DOHH2 (cell line): ENCODE measurements around the gene TTC7B.

Experiments
- H3F3A ChIP-seq: fragments of 200-600 bp; sonication (generic), shearing (Covaris generic); 2 replicates; pipeline ENCODE4 v1.6.0; 2016; ENCODE audit warnings: antibody characterized with exemption, mild to moderate bottlenecking; ENCODE audit not compliant: control insufficient read depth, insufficient read depth
- H3K27ac ChIP-seq: fragments of 200-600 bp; sonication (generic); 2 replicates; pipeline ENCODE4 v1.5.1; 2014; ENCODE audit warnings: low read depth, mild to moderate bottlenecking, low read length, moderate library complexity
- H3K27me3 ChIP-seq: fragments of 200-600 bp; sonication (generic); 2 replicates; pipeline ENCODE4 v1.6.1; 2014; ENCODE audit warnings: mild to moderate bottlenecking, low read length, mixed read lengths; ENCODE audit not compliant: control insufficient read depth
- H3K36me3 ChIP-seq: fragments of 200-600 bp; sonication (generic); 2 replicates; pipeline ENCODE4 v1.6.1; 2014; ENCODE audit warnings: mild to moderate bottlenecking, low read length, moderate library complexity, mixed read lengths; ENCODE audit not compliant: control insufficient read depth
- H3K4me1 ChIP-seq: fragments of 200-600 bp; sonication (generic); 2 replicates; pipeline ENCODE4 v1.6.1; 2014; ENCODE audit warnings: mild to moderate bottlenecking, low read length, mixed read lengths; ENCODE audit not compliant: control insufficient read depth
- H3K4me2 ChIP-seq: fragments of 200-600 bp; sonication (generic); 2 replicates; pipeline ENCODE4 v1.6.0; 2014; ENCODE audit warnings: mild to moderate bottlenecking, low read length, moderate library complexity
- H3K4me3 ChIP-seq: fragments of 200-600 bp; sonication (generic); 2 replicates; pipeline ENCODE4 v1.5.1; 2014; ENCODE audit warnings: mild to moderate bottlenecking, low read length, mixed read lengths
- H3K79me2 ChIP-seq: fragments of 200-600 bp; sonication (generic); 2 replicates; pipeline ENCODE4 v1.6.1; 2014; ENCODE audit warnings: mild to moderate bottlenecking, low read length, mixed read lengths; ENCODE audit not compliant: control insufficient read depth
- H3K9me2 ChIP-seq: fragments of 200-600 bp; sonication (generic); replicated peaks from 2 replicates; pipeline ENCODE4 v1.6.1; 2014; ENCODE audit warnings: mild to moderate bottlenecking, low read length, mixed read lengths; ENCODE audit not compliant: control insufficient read depth
- H3K9me3 ChIP-seq: fragments of 200-600 bp; sonication (generic); 2 replicates; pipeline ENCODE4 v1.6.1; 2014; ENCODE audit warnings: antibody characterized with exemption, low read length, mixed read lengths; ENCODE audit not compliant: control insufficient read depth, insufficient read depth
- H4K20me1 ChIP-seq: fragments of 200-600 bp; sonication (generic); 2 replicates; pipeline ENCODE4 v1.6.0; 2014; ENCODE audit warnings: low read depth, mild to moderate bottlenecking, antibody characterized with exemption, low read length, moderate library complexity; ENCODE audit not compliant: control insufficient read depth, insufficient read depth
- CTCF ChIP-seq: fragments of 200-600 bp; sonication (generic); IDR thresholded peaks from one replicate; pipeline ENCODE4 v1.5.1; 2014; ENCODE audit warnings: antibody characterized with exemption, mild to moderate bottlenecking, low read depth, low read length; ENCODE audit not compliant: poor library complexity, severe bottlenecking
- EZH2phosphoT487 ChIP-seq: fragments of 200-600 bp; sonication (generic); IDR thresholded peaks from 2 replicates; pipeline ENCODE4 v1.6.1; 2017; ENCODE audit warnings: borderline replicate concordance, mild to moderate bottlenecking, antibody characterized with exemption, low read length, moderate library complexity, mixed read lengths

TTC7B gene

GRCh38 chr14:90785471-90785870, 30.8 kb downstream of the TTC7B start:
- Histone ChIP-seq H3K4me1 (no peaks in the 10 kb centered on the region), H3K27ac (no peak overlapping the region), H3K9me2 (no peaks in the 10 kb centered on the region), H3F3A (no peaks in the 10 kb centered on the region), H3K4me3 (no peak overlapping the region), H4K20me1 (no peaks in the 10 kb centered on the region), H3K36me3 (no peaks in the 10 kb centered on the region), H3K4me2 (no peak overlapping the region), H3K27me3 (peaks cover 3% of the 10 kb centered on the region; the same call in 1 of the 2 replicates), H3K79me2 (no peaks in the 10 kb centered on the region), H3K9me3 (no peaks in the 10 kb centered on the region)
- TF ChIP-seq CTCF (peak; percentile 27), EZH2phosphoT487 (no peak)

DNA sequence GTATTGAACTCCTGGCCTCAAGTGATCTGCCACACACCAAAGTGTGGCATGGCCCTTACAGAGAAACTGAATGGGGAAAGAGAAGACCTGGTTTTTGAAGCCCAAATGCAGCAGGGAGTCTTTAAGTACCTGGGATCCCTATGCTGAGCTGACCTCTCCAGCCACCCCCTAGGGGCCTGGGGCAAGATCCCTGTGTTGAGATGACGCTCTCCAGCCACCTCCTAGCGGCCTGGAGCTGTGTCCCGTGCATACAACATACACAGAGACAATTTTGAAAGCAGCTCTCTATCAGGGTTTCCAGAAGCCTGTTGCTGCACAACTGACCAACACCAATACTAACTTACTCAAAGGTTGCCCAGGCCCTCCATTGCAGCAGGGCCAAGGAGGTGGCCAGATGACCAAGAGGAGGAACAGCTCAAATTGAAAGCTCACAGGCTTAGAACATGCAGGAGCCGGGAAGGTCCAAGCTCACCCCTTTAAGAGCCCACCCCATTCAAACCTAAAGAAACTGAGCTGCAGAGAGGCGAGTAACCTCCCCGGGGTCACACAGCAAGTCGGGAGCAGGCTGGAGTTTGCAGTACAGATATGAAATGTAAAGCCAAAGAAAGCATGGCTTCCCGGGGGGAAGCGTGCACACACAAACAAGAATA, 31.5 kb downstream of the TTC7B start:
- peaks cover 3% of the 10 kb centered on the region; the same call in 1 of the 2 replicates for H3K27me3 ChIP-seq
- no peak overlapping the region for H3K4me2 ChIP-seq
- no peaks in the 10 kb centered on the region for H4K20me1 ChIP-seq
- H3K27ac ChIP-seq, result no peak overlapping the region
- no peaks in the 10 kb centered on the region for H3K9me2 ChIP-seq
- H3K4me3 ChIP-seq, result no peak overlapping the region
- no peaks in the 10 kb centered on the region for H3K9me3 ChIP-seq
- no peaks in the 10 kb centered on the region for H3F3A ChIP-seq
- no peak for TF ChIP-seq EZH2phosphoT487
- no peaks in the 10 kb centered on the region for H3K36me3 ChIP-seq
- H3K79me2 ChIP-seq, result no peaks in the 10 kb centered on the region
- H3K4me1 ChIP-seq, result no peaks in the 10 kb centered on the region

DNA sequence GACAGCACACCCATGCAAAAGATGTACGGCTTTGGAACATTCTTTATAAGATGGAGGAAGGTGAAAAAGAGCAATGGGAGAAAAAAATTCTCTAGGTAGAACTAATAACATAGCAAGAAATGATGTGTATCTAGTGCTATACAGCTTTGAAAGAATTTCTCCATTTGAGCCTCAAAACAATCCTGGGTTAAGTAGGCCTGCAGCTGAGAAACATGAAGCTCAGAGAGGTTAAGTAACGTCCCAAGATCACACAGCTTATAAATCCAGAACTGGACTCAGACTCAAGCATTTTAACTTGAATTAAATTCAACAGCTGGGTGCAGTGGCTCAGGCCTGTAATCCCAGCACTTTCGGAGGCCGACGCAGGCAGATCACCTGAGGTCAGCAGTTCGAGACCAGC, 32.9 kb downstream of the TTC7B start:
- Histone ChIP-seq H3K79me2 (no peaks in the 10 kb centered on the region), H3K27me3 (peaks cover 3% of the 10 kb centered on the region; the same call in 1 of the 2 replicates), H3K9me2 (no peaks in the 10 kb centered on the region), H3K4me2 (no peak overlapping the region), H3K9me3 (no peaks in the 10 kb centered on the region), H3K4me3 (no peak overlapping the region), H4K20me1 (no peaks in the 10 kb centered on the region), H3K4me1 (no peaks in the 10 kb centered on the region), H3F3A (no peaks in the 10 kb centered on the region), H3K36me3 (no peaks in the 10 kb centered on the region), H3K27ac (no peak overlapping the region)
- no peak for TF ChIP-seq EZH2phosphoT487
- TF ChIP-seq CTCF, result no peak

GRCh38 chr14:90782892-90783291, 33.3 kb downstream of the TTC7B start:
- no peak overlapping the region for H3K27ac ChIP-seq
- H3K79me2 ChIP-seq, result no peaks in the 10 kb centered on the region
- no peaks in the 10 kb centered on the region for H3K4me1 ChIP-seq
- no peak overlapping the region for H3K4me2 ChIP-seq
- TF ChIP-seq CTCF, result no peak
- TF ChIP-seq EZH2phosphoT487, result no peak
- no peaks in the 10 kb centered on the region for H3K9me2 ChIP-seq
- H4K20me1 ChIP-seq, result no peaks in the 10 kb centered on the region
- no peaks in the 10 kb centered on the region for H3K9me3 ChIP-seq
- peaks cover 3% of the 10 kb centered on the region; the same call in 1 of the 2 replicates for H3K27me3 ChIP-seq
- H3K36me3 ChIP-seq, result no peaks in the 10 kb centered on the region
- no peak overlapping the region for H3K4me3 ChIP-seq
- H3F3A ChIP-seq, result no peaks in the 10 kb centered on the region
